Parathyroid adenoma (tissue), 2 donors: ENCODE data around the gene TNS3.

Experiments used
- H2AFZ ChIP-seq: fragments of 300-600 bp; sonication (generic); one replicate; pipeline ENCODE4 v1.7.0; 2017; ENCODE audit warnings: antibody characterized with exemption, mild to moderate bottlenecking
- H3K27ac ChIP-seq: fragments of 300-600 bp; sonication (generic); one replicate; pipeline ENCODE4 v1.7.0; 2017
- H3K27me3 ChIP-seq: fragments of 300-600 bp; sonication (generic); one replicate; pipeline ENCODE4 v1.7.0; 2017; ENCODE audit warnings: low read length; ENCODE audit not compliant: control insufficient read depth, insufficient read depth
- H3K36me3 ChIP-seq: fragments of 300-600 bp; sonication (generic); one replicate; pipeline ENCODE4 v1.7.0; 2017; ENCODE audit warnings: low read length; ENCODE audit not compliant: control insufficient read depth, insufficient read depth
- H3K4me1 ChIP-seq: fragments of 300-600 bp; sonication (generic); one replicate; pipeline ENCODE4 v1.7.0; 2017; ENCODE audit warnings: control low read depth
- H3K4me2 ChIP-seq: fragments of 300-600 bp; sonication (generic); one replicate; pipeline ENCODE4 v1.7.0; 2017; ENCODE audit warnings: low read length
- H3K4me3 ChIP-seq: fragments of 300-600 bp; sonication (generic); one replicate; pipeline ENCODE4 v1.7.0; 2017; ENCODE audit warnings: low read depth, low read length
- H3K79me2 ChIP-seq: fragments of 300-600 bp; sonication (generic); one replicate; pipeline ENCODE4 v1.7.0; 2017; ENCODE audit warnings: control low read depth
- H3K9ac ChIP-seq: fragments of 300-600 bp; sonication (generic); one replicate; pipeline ENCODE4 v1.7.0; 2017; ENCODE audit warnings: mild to moderate bottlenecking
- H3K9me3 ChIP-seq: fragments of 300-600 bp; sonication (generic); one replicate; pipeline ENCODE4 v1.7.0; 2017; ENCODE audit warnings: low read length; ENCODE audit not compliant: control insufficient read depth
- CTCF ChIP-seq: fragments of 300-600 bp; sonication (generic); IDR thresholded peaks from one replicate; pipeline ENCODE4 v1.7.0; 2017; ENCODE audit warnings: antibody characterized with exemption, mild to moderate bottlenecking
- donor health status: primary hyperparathyroidism.

TNS3 gene

GRCh38 chr7:47510192-47510591, 71.7 kb downstream of the TNS3 start:
- peaks cover 30% of the 10 kb centered on the region for H3K4me1 ChIP-seq
- no peaks in the 10 kb centered on the region for H3K36me3 ChIP-seq
- no peaks in the 10 kb centered on the region for H3K9me3 ChIP-seq
- no peaks in the 10 kb centered on the region for H3K27me3 ChIP-seq
- no peak overlapping the region for H3K9ac ChIP-seq
- peaks cover 20% of the 10 kb centered on the region for H3K79me2 ChIP-seq
- H3K4me2 ChIP-seq, result no peak overlapping the region
- H2AFZ ChIP-seq, result no peak overlapping the region
- no peak overlapping the region for H3K4me3 ChIP-seq
- H3K27ac ChIP-seq, result no peak overlapping the region
- no peak for TF ChIP-seq CTCF

- Histone ChIP-seq H3K4me3 (no peak overlapping the region), H3K36me3 (no peaks in the 10 kb centered on the region), H3K79me2 (peaks cover 26% of the 10 kb centered on the region), H3K9me3 (no peaks in the 10 kb centered on the region), H3K27ac (no peak overlapping the region), H3K9ac (no peak overlapping the region), H3K27me3 (no peaks in the 10 kb centered on the region), H3K4me2 (no peak overlapping the region), H3K4me1 (peaks cover 30% of the 10 kb centered on the region), H2AFZ (no peak overlapping the region)
- no peak for TF ChIP-seq CTCF
These were observed 72.3 kb downstream of the TNS3 start for GRCh38 chr7:47509571-47509970.

GRCh38 chr7:47508389-47509380, 73.2 kb downstream of the TNS3 start:
- Histone ChIP-seq H3K79me2 (peaks cover 32% of the 10 kb centered on the region), H3K27me3 (no peaks in the 10 kb centered on the region), H3K9ac (no peak overlapping the region), H3K36me3 (no peaks in the 10 kb centered on the region), H2AFZ (no peak overlapping the region), H3K4me2 (no peak overlapping the region), H3K27ac (no peak overlapping the region), H3K4me3 (no peak overlapping the region), H3K9me3 (no peaks in the 10 kb centered on the region), H3K4me1 (peaks cover 28% of the 10 kb centered on the region)
- no peak for TF ChIP-seq CTCF

GRCh38 chr7:47507522-47507921, 74.4 kb downstream of the TNS3 start:
- H3K27ac ChIP-seq, result no peak overlapping the region
- peaks cover 32% of the 10 kb centered on the region for H3K79me2 ChIP-seq
- H3K9ac ChIP-seq, result no peak overlapping the region
- H3K4me3 ChIP-seq, result no peak overlapping the region
- no peaks in the 10 kb centered on the region for H3K27me3 ChIP-seq
- no peak overlapping the region for H3K4me2 ChIP-seq
- no peak for TF ChIP-seq CTCF
- H3K36me3 ChIP-seq, result no peaks in the 10 kb centered on the region
- H2AFZ ChIP-seq, result no peak overlapping the region
- peaks cover 28% of the 10 kb centered on the region for H3K4me1 ChIP-seq
- no peaks in the 10 kb centered on the region for H3K9me3 ChIP-seq
